Astrocyte of the cerebellum (primary cell): Measurements from ENCODE around the gene TMEM181.
"Not testable (repeated sequence)": the region's sequence is repeated elsewhere in the genome, so short reads cannot be mapped to it uniquely, and the experiment has no call there.

Experiments
- DNase-seq: peaks from one replicate; pipeline ENCODE4 v3.0.0-alpha.2; 2011; ENCODE audit warnings: low read depth
- H3K4me3 ChIP-seq: 2 replicates; pipeline ENCODE4 v1.5.1; 2011; ENCODE audit warnings: mild to moderate bottlenecking, low read depth, low read length, moderate library complexity
- in situ Hi-C: cut with HindIII; loops from 2 replicates; pipeline ENCODE4 v1.10.0; 2017; ENCODE audit warnings: low sequenced_read_pairs
- TF ChIP-seq, protein P1 (sequence below): IDR thresholded peaks from 2 replicates; pipeline ENCODE4 v1.5.1; 2012; ENCODE audit warnings: low read length, low read depth, moderate library complexity, mild to moderate bottlenecking; ENCODE audit errors: missing control alignments

Gene TMEM181

DNA sequence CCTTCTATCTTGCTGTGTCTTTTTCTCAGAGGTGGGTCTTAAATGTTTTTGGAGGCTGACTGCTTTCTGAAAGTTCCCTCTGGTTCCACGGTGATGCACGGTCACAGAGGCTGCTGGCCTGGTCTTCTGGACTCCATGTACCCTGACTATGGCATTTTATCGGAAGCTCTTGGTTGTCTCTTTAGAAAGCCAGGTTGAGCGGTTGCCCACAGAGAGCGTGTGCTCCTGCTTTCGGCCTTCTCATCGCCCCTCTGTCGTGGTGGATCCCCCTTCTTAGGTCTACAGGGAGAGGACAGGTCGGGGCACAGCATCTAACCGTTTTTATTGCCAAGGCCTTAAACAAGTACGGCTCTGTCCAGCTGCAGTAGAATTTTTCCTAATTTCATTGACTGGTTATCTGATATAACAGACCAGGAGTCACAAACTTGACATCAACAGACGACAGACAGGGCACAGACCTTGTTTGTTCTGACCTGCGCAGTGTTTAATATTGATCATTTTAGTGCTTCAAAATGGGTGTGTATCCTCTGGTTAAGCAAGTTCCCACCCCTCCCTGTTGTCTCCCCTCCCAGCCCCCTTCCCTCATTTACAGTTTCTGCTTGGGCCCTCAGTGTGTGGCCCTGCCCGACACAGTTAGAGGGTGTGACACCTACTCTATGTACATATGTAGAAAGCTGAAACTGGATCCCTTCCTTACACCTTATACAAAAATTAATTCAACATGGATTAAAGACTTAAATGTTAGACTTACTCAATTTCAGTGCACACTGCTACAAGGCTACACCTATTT lies 114.6 kb downstream of the TMEM181 start:
- H3K4me3 ChIP-seq = no peak overlapping the region
- TF ChIP-seq, protein P1, sequence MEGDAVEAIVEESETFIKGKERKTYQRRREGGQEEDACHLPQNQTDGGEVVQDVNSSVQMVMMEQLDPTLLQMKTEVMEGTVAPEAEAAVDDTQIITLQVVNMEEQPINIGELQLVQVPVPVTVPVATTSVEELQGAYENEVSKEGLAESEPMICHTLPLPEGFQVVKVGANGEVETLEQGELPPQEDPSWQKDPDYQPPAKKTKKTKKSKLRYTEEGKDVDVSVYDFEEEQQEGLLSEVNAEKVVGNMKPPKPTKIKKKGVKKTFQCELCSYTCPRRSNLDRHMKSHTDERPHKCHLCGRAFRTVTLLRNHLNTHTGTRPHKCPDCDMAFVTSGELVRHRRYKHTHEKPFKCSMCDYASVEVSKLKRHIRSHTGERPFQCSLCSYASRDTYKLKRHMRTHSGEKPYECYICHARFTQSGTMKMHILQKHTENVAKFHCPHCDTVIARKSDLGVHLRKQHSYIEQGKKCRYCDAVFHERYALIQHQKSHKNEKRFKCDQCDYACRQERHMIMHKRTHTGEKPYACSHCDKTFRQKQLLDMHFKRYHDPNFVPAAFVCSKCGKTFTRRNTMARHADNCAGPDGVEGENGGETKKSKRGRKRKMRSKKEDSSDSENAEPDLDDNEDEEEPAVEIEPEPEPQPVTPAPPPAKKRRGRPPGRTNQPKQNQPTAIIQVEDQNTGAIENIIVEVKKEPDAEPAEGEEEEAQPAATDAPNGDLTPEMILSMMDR = no peak
- in situ Hi-C loops = no loop called here
- no peak for DNase-seq

DNA sequence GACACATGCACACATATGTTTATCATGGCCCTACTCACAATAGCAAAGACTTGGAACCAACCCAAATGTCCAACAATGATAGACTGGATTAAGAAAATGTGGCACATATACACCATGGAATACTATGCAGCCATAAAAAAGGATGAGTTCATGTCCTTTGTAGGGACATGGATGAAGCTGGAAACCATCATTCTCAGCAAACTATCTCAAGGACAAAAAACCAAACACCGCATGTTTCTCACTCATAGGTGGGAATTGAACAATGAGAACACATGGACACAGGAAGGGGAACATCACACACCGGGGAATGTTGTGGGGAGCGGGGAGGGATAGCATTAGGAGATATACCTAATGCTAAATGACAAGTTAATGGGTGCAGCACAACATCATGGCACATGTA lies 117.2 kb downstream of the TMEM181 start:
- DNase-seq, in situ Hi-C loops, H3K4me3 ChIP-seq: not testable (repeated sequence)

DNA sequence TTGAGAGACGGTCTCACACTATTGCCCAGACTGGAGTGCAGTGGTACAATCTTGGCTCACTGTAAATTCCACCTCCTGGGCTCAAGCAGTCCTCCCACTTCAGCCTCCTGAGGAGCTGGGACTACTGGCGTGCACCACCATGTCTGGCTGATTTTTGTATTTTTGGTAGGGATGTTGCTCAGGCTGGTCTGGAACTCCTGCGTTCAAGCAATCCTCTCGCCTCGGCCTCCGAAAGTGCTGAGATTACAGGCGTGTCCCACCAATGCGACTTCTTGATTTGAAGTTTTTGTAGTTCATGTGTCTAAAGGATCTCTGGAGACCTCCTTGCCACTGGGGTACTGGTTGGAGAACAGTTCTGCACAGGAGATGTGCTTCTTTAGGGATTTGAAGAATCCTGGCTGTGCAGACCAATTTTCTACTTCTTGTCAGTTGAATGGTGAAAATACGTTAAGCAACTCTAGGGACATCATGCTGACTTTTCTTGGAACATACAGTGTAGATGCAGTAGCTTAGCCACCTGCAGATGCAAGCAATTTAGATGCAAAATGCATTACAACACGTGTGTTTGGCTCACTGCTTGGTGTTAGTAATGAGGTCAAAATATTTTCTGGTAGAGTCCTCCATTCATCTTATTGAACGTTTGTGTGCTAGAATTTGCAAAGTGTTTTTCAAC lies 118.2 kb downstream of the TMEM181 start:
- TF ChIP-seq, protein P1 = no peak
- in situ Hi-C loops = no loop called here
- H3K4me3 ChIP-seq = no peak overlapping the region
- no peak for DNase-seq

DNA sequence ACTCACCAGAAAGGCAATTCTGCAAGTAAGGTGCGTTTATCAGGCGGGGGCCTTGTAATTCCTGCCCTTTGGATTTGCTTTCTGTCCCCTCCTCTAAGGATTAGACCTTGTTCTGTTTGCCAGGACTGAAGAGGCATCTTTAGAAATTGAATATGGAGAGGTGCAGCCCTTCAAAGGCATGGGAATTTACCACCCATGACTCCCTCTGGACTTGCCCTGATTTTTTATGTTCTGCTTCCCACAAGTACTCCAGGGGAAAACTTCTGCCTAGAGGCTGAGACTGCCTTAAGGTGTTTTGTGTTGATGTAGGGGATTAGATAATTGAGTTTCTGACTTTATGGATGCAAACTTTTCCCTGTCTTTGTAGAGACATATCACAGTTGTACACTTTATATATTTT lies 120.1 kb downstream of the TMEM181 start:
- DNase-seq = no peak
- TF ChIP-seq, protein P1 = no peak
- H3K4me3 ChIP-seq = no peak overlapping the region
- in situ Hi-C loops = no loop called here

DNA sequence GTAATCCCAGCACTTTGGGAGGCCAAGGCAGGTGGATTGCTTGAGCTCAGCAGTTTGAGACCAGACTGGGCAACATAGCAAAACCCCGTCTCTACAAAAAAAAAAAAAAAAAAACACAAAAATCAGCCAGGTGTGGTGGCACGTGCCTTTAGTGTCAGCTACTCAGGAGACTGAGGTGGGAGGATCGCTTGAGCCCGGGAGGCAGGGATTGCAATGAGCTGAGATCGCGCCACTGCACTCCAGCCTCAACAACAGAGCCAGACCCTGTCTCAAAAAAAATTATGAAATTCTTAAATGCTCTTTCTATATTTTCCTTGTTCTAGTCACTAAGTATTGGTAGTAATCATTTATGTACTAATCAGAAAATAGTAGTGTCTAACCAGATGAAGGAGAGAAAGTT lies 120.6 kb downstream of the TMEM181 start:
- no peak overlapping the region for H3K4me3 ChIP-seq
- DNase-seq = no peak
- in situ Hi-C loops = no loop called here
- TF ChIP-seq, protein P1 = no peak

DNA sequence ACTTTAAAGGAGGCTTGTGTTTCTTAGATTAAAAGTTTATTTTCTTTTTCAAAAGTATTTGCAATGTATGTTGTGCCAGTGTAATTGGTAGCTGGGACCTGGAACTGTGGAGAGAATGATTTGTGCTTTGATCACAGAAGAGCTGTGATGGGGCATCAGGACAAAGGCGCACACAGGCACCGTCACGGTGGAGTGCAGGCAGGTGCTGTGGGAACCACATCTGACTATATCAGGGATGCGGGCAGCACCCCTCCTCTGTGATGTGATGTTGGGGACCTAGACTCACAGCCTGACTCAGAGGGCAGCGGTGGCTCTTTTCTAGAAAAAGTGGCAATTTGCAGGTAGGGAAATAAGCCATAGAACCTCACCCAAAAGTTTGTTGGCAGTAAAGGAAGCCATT lies 124.4 kb downstream of the TMEM181 start:
- in situ Hi-C loops = no loop called here
- TF ChIP-seq, protein P1 = no peak
- DNase-seq = no peak
- H3K4me3 ChIP-seq = no peak overlapping the region

DNA sequence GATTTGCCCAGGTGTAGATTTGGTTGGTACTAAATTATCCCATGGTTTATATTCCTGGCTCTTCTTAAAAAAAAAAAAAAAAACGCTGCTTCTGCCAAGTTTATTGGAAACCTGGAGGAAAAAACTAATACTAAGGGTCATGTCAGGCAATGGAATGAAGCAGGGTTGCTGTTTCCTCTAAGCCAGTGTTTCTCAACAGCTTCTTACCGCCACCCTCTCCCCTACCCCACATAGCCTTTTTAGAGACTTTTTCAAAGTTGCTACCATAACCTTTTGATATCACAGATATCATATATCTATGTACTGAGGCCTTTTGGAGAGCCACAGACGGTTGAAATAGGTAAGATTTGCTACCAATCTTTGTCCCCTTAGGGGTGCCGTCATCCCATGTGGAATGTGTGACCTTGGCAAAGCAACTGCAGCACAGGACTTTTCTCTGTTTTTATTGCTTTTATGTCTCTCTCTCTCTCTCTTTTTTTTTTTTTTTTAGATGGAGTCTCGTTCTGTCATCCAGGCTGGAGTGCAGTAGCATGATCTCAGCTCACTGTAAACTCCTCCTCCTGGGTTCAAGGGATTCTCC lies 124.9 kb downstream of the TMEM181 start:
- DNase-seq = no peak
- in situ Hi-C loops = no loop called here
- TF ChIP-seq, protein P1 = no peak
- no peak overlapping the region for H3K4me3 ChIP-seq
